ENCODE results near the gene PANX2. TPM values are rescaled to one million over a fixed set of nuclear protein-coding genes. Genes with fewer than 3 reads are reported as not detected.
"Not testable (repeated sequence)": the region's sequence is repeated elsewhere in the genome, so short reads cannot be mapped to it uniquely, and the experiment has no call there.

Gene PANX2
- total RNA-seq, 1 donor from 2014 or later, result 0.36 TPM

- DNase-seq (ENCODE audit: low spot score), result no peak
- intact Hi-C loops (cut with micrococcal nuclease), result no loop called here
- H3K9me3 Mint-ChIP-seq, result no peaks in the 10 kb centered on the region
- no peak overlapping the region for H3K4me3 Mint-ChIP-seq
- peaks cover 4% of the 10 kb centered on the region for H3K4me1 Mint-ChIP-seq (ENCODE audit: low read depth)
- peaks cover 13% of the 10 kb centered on the region for H3K27me3 Mint-ChIP-seq (ENCODE audit: insufficient read depth)
- no peaks in the 10 kb centered on the region for H3K36me3 Mint-ChIP-seq (ENCODE audit: low read depth)
- H3K27ac Mint-ChIP-seq, result no peak overlapping the region
Observed at GRCh38 chr22:50141462-50141861, 29.1 kb upstream of the PANX2 start.

- Mint-ChIP-seq H3K4me1 (ENCODE audit: low read depth) (peaks cover 4% of the 10 kb centered on the region), H3K4me3 (no peak overlapping the region), H3K27me3 (ENCODE audit: insufficient read depth) (peaks cover 13% of the 10 kb centered on the region), H3K27ac (no peak overlapping the region), H3K9me3 (no peaks in the 10 kb centered on the region), H3K36me3 (ENCODE audit: low read depth) (no peaks in the 10 kb centered on the region)
- DNase-seq (ENCODE audit: low spot score), result no peak
- intact Hi-C loops (cut with micrococcal nuclease), result no loop called here
Observed at GRCh38 chr22:50141891-50142363, 28.6 kb upstream of the PANX2 start.

GRCh38 chr22:50143096-50143495, 27.4 kb upstream of the PANX2 start:
- Mint-ChIP-seq H3K27ac (no peak overlapping the region), H3K27me3 (ENCODE audit: insufficient read depth) (peaks cover 11% of the 10 kb centered on the region), H3K4me3 (no peak overlapping the region), H3K9me3 (no peaks in the 10 kb centered on the region), H3K4me1 (ENCODE audit: low read depth) (peaks cover 4% of the 10 kb centered on the region), H3K36me3 (ENCODE audit: low read depth) (no peaks in the 10 kb centered on the region)
- DNase-seq (ENCODE audit: low spot score), result no peak
- intact Hi-C loops (cut with micrococcal nuclease), result no loop called here

- intact Hi-C loops (cut with micrococcal nuclease), result no loop called here
- no peak overlapping the region for H3K27ac Mint-ChIP-seq
- H3K9me3 Mint-ChIP-seq, result no peaks in the 10 kb centered on the region
- peaks cover 9% of the 10 kb centered on the region for H3K27me3 Mint-ChIP-seq (ENCODE audit: insufficient read depth)
- no peak overlapping the region for H3K4me3 Mint-ChIP-seq
- DNase-seq (ENCODE audit: low spot score), result no peak
- peaks cover 6% of the 10 kb centered on the region for H3K4me1 Mint-ChIP-seq (ENCODE audit: low read depth)
- H3K36me3 Mint-ChIP-seq (ENCODE audit: low read depth), result no peaks in the 10 kb centered on the region
Observed at GRCh38 chr22:50144005-50144614, 26.4 kb upstream of the PANX2 start.

GRCh38 chr22:50145721-50146438, 24.7 kb upstream of the PANX2 start:
- no peak overlapping the region for H3K4me3 Mint-ChIP-seq
- H3K4me1 Mint-ChIP-seq (ENCODE audit: low read depth), result peaks cover 8% of the 10 kb centered on the region
- H3K36me3 Mint-ChIP-seq (ENCODE audit: low read depth), result no peaks in the 10 kb centered on the region
- DNase-seq (ENCODE audit: low spot score), result no peak
- no peak overlapping the region for H3K27ac Mint-ChIP-seq
- intact Hi-C loops (cut with micrococcal nuclease), result no loop called here
- H3K27me3 Mint-ChIP-seq (ENCODE audit: insufficient read depth), result no peaks in the 10 kb centered on the region
- H3K9me3 Mint-ChIP-seq, result no peaks in the 10 kb centered on the region

GRCh38 chr22:50146439-50147238, 23.9 kb upstream of the PANX2 start:
- H3K36me3 Mint-ChIP-seq (ENCODE audit: low read depth), result no peaks in the 10 kb centered on the region
- no peak overlapping the region for H3K4me3 Mint-ChIP-seq
- no peak for DNase-seq (ENCODE audit: low spot score)
- H3K27ac Mint-ChIP-seq, result no peak overlapping the region
- H3K9me3 Mint-ChIP-seq, result no peaks in the 10 kb centered on the region
- peaks cover 8% of the 10 kb centered on the region for H3K4me1 Mint-ChIP-seq (ENCODE audit: low read depth)
- intact Hi-C loops (cut with micrococcal nuclease), result no loop called here
- H3K27me3 Mint-ChIP-seq (ENCODE audit: insufficient read depth), result no peaks in the 10 kb centered on the region

GRCh38 chr22:50147258-50148165, 23.0 kb upstream of the PANX2 start:
- H3K4me3 Mint-ChIP-seq; H3K27me3 Mint-ChIP-seq (ENCODE audit: insufficient read depth); H3K27ac Mint-ChIP-seq; H3K9me3 Mint-ChIP-seq; DNase-seq (ENCODE audit: low spot score); H3K4me1 Mint-ChIP-seq (ENCODE audit: low read depth); H3K36me3 Mint-ChIP-seq (ENCODE audit: low read depth): not testable (repeated sequence)
- intact Hi-C loops (cut with micrococcal nuclease), result loop anchor here (2.0 kb wide), 3 partner anchors 53 to 381 kb away; partner anchors contain the start of gene SELENOO

- H3K27me3 Mint-ChIP-seq (ENCODE audit: insufficient read depth), result no peaks in the 10 kb centered on the region
- DNase-seq (ENCODE audit: low spot score), result no peak
- intact Hi-C loops (cut with micrococcal nuclease), result loop anchor here (2.0 kb wide), 3 partner anchors 53 to 381 kb away; partner anchors contain the start of gene SELENOO
- H3K27ac Mint-ChIP-seq, result no peak overlapping the region
- peaks cover 8% of the 10 kb centered on the region for H3K4me1 Mint-ChIP-seq (ENCODE audit: low read depth)
- H3K9me3 Mint-ChIP-seq, result no peaks in the 10 kb centered on the region
- H3K36me3 Mint-ChIP-seq (ENCODE audit: low read depth), result no peaks in the 10 kb centered on the region
- H3K4me3 Mint-ChIP-seq, result no peak overlapping the region
Observed at GRCh38 chr22:50148166-50148500, 22.4 kb upstream of the PANX2 start.

GRCh38 chr22:50148991-50149721, 21.4 kb upstream of the PANX2 start:
- no peaks in the 10 kb centered on the region for H3K27me3 Mint-ChIP-seq (ENCODE audit: insufficient read depth)
- intact Hi-C loops (cut with micrococcal nuclease), result loop anchor here (1.0 to 2.0 kb wide), 7 partner anchors 41 to 382 kb away; partner anchors contain the start of gene SELENOO
- H3K4me1 Mint-ChIP-seq (ENCODE audit: low read depth), result peaks cover 8% of the 10 kb centered on the region
- no peak overlapping the region for H3K27ac Mint-ChIP-seq
- H3K4me3 Mint-ChIP-seq, result no peak overlapping the region
- no peaks in the 10 kb centered on the region for H3K36me3 Mint-ChIP-seq (ENCODE audit: low read depth)
- no peaks in the 10 kb centered on the region for H3K9me3 Mint-ChIP-seq
- DNase-seq (ENCODE audit: low spot score), result peak; percentile 61

GRCh38 chr22:50150161-50151129, 20.1 kb upstream of the PANX2 start:
- Mint-ChIP-seq H3K4me1 (ENCODE audit: low read depth) (peaks cover 8% of the 10 kb centered on the region), H3K36me3 (ENCODE audit: low read depth) (no peaks in the 10 kb centered on the region), H3K27ac (no peak overlapping the region), H3K9me3 (no peaks in the 10 kb centered on the region), H3K4me3 (no peak overlapping the region), H3K27me3 (ENCODE audit: insufficient read depth) (peaks cover 5% of the 10 kb centered on the region)
- no peak for DNase-seq (ENCODE audit: low spot score)
- intact Hi-C loops (cut with micrococcal nuclease), result no loop called here

Measured in activated T-helper 1 cell treated with anti-CD3 and anti-CD28 coated beads, Interleukin-12 subunit alpha, Interleukin-12 subunit beta, Interleukin-2, Interleukin-4 antibody, amounts not matched to agents 30 ng/mL and 10 ng/mL and 1 ng/mL, durations not matched to agents 14 hours and 24 hours and 36 hours (primary cell).